Fibroblast of mammary gland (primary cell): ENCODE measurements around the gene KCNH3.

Experiments used
- DNase-seq: peaks from one replicate; pipeline ENCODE4 v3.0.0-alpha.2; 2010; ENCODE audit warnings: low read depth
- H3K4me3 ChIP-seq: 2 replicates; pipeline ENCODE4 v1.5.1; 2011; ENCODE audit warnings: low read depth, mild to moderate bottlenecking, low read length, moderate library complexity; ENCODE audit not compliant: control insufficient read depth
- CTCF ChIP-seq: conservative IDR thresholded peaks from 2 replicates; pipeline ENCODE4 v1.5.1; 2011; ENCODE audit warnings: low read depth, low read length, inconsistent platforms; ENCODE audit not compliant: control insufficient read depth, insufficient read depth

The KCNH3 gene

GRCh38 chr12:49585477-49586459 is 46.9 kb downstream of the KCNH3 start:
- no peak overlapping the region for H3K4me3 ChIP-seq
- no peak for DNase-seq
- TF ChIP-seq CTCF = no peak

GRCh38 chr12:49587174-49587908 is 48.5 kb downstream of the KCNH3 start:
- no peak overlapping the region for H3K4me3 ChIP-seq
- no peak for TF ChIP-seq CTCF
- no peak for DNase-seq

- DNase-seq = no peak
- no peak overlapping the region for H3K4me3 ChIP-seq
- no peak for TF ChIP-seq CTCF
These were observed 49.5 kb downstream of the KCNH3 start for GRCh38 chr12:49588281-49588680.

- peak; percentile 23 for DNase-seq
- no peak for TF ChIP-seq CTCF
- no peak overlapping the region for H3K4me3 ChIP-seq
These were observed 50.1 kb downstream of the KCNH3 start for GRCh38 chr12:49588721-49589516.

GRCh38 chr12:49598527-49598926 is 59.7 kb downstream of the KCNH3 start:
- DNase-seq = no peak
- no peak for TF ChIP-seq CTCF
- no peak overlapping the region for H3K4me3 ChIP-seq

GRCh38 chr12:49599961-49600360 is 61.1 kb downstream of the KCNH3 start:
- no peak for TF ChIP-seq CTCF
- no peak for DNase-seq
- H3K4me3 ChIP-seq = no peak overlapping the region
